ENCODE data around the gene POT1. TPM values are rescaled to one million over a fixed set of nuclear protein-coding genes. Genes with fewer than 3 reads are reported as not detected.
A peak's percentile ranks its signal among the peaks of the same experiment; 100 is the strongest.

POT1 gene
- total and polyA plus RNA-seq, 7 experiments from 2014 or later = 13.1 to 33.8 (median 26.9) TPM

DNA sequence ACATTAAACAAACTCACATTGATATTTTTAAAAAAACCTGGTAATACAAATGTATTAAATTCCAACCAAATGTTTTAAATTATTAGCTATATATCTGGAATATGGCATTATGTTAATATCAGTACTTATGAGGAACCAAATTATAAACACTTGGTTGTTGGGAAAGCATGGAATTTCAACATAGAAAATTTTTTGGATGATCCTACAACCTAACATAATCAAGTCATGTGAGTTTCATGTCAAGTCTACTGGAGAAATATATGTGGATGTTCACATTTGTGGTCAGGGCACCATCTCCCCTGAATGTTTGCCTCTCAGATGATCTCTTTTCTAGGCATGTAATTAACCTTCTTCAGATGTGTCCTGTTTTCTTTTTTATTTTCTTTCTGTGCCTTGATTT is 5.2 kb upstream of the POT1 start:
- ATAC-seq = no peak
- Histone ChIP-seq H3K9me3 (ENCODE audit: control insufficient read depth in 2 of 3, low read length in 3 of 3) (no peaks in the 10 kb centered on the region), H3K36me3 (ENCODE audit: control insufficient read depth in 2 of 3, insufficient read depth in 3 of 3, low read length in 3 of 3) (no peaks in the 10 kb centered on the region), H3K4me1 (ENCODE audit: control insufficient read depth in 2 of 2, insufficient read depth in 2 of 2, low read length in 2 of 2) (no peaks in the 10 kb centered on the region), H3K4me3 (ENCODE audit: low read length) (no peak overlapping the region), H3K27me3 (ENCODE audit: control insufficient read depth in 2 of 2, insufficient read depth in 2 of 2, low read length in 2 of 2) (no peaks in the 10 kb centered on the region), H3K27ac (ENCODE audit: low read depth, low read length) (no peak overlapping the region)
- Mint-ChIP-seq H3K27ac (peak overlapping the region in 1 of 9 donors; percentile 9), H3K27me3 (peaks cover 0 to 7% (median 0%) of the 10 kb centered on the region in 5 donors), H3K4me3 (no peak overlapping the region), H3K4me1 (peaks cover 0 to 8% (median 4%) of the 10 kb centered on the region in 7 donors), H3K36me3 (no peaks in the 10 kb centered on the region), H3K9me3 (no peaks in the 10 kb centered on the region)
- POLR2A ChIA-PET = no interaction called here
- DNase-seq = no peak
- intact Hi-C loops (cut with micrococcal nuclease) = loop anchor here in 1 of 2 donors (10.0 kb wide), 1 partner anchor 1400 kb away; the partner anchor contains the start of gene IQUB
- CTCF ChIA-PET = no interaction called here

DNA sequence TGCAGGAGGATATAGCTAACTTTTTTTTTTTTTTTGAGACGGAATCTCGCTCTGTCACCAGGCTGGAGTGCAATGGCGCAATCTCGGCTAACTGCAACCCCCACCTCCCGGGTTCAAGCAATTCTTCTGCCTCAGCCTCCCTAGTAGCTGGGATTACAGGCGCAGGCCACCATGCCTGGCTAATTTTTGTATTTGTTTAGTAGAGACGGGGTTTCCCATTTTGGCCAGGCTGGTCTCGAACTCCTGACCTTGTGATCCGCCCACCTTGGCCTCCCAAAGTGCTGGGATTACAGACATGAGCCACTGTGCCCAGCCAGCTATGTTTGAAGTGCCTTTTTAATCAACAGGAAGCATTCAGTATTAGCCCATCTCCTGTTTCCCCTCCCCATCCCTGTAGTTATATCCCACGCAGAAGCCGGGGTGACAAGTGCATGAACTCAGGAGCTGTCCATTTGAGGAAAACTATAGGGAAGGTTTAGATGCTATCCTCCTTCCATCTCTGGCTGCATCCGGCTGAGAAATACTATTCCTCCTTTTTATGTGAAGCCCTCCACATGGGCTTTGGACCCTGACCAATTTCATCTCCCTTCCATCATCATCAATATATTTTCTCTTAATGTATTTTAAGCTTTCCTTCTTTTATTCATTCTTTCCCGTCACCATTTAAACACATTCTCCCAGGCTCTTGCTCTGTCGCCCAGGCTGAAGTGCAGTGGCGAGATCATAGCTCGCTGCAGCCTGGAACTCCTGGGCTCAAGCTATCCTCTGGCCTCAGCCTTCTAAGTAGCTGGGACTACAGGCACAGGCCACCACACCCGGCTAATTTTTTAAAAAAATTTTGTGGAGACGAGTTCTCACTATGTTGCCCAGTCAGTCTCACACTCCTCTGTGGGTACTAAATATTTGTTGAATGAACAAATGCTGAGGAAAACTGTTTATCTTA is 1.3 kb upstream of the POT1 start:
- DNase-seq = no peak
- Mint-ChIP-seq H3K4me1 (peaks cover 19 to 45% (median 38%) of the 10 kb centered on the region in 7 donors), H3K27ac (peak overlapping the region in 8 of 9 donors; percentile 8 to 86 (median 53)), H3K36me3 (peaks cover 0 to 20% (median 15%) of the 10 kb centered on the region in 5 donors), H3K27me3 (peaks cover 0 to 10% (median 0%) of the 10 kb centered on the region in 5 donors), H3K4me3 (peak overlapping the region in 6 of 10 donors; percentile 25 to 93 (median 52)), H3K9me3 (no peaks in the 10 kb centered on the region)
- CTCF ChIA-PET = no interaction called here
- no peaks in the 10 kb centered on the region for H3K9me3 ChIP-seq (ENCODE audit: control insufficient read depth in 2 of 3, low read length in 3 of 3)
- ATAC-seq = no peak
- H3K27ac ChIP-seq (ENCODE audit: low read depth, low read length) = no peak overlapping the region
- intact Hi-C loops (cut with micrococcal nuclease) = loop anchor here in 1 of 2 donors (10.0 kb wide), 1 partner anchor 1396 kb away; the partner anchor contains the start of gene IQUB
- H3K4me1 ChIP-seq (ENCODE audit: control insufficient read depth in 2 of 2, insufficient read depth in 2 of 2, low read length in 2 of 2) = peaks cover 9 to 10% of the 10 kb centered on the region in 2 donors
- H3K27me3 ChIP-seq (ENCODE audit: control insufficient read depth in 2 of 2, insufficient read depth in 2 of 2, low read length in 2 of 2) = no peaks in the 10 kb centered on the region
- H3K4me3 ChIP-seq (ENCODE audit: low read length) = no peak overlapping the region
- no peaks in the 10 kb centered on the region for H3K36me3 ChIP-seq (ENCODE audit: control insufficient read depth in 2 of 3, insufficient read depth in 3 of 3, low read length in 3 of 3)
- POLR2A ChIA-PET = no interaction called here

- no peak for DNase-seq
- H3K36me3 Mint-ChIP-seq = peaks cover 0 to 26% (median 19%) of the 10 kb centered on the region in 5 donors
- peaks cover 24 to 52% (median 46%) of the 10 kb centered on the region in 7 donors for H3K4me1 Mint-ChIP-seq
- intact Hi-C loops (cut with micrococcal nuclease) = loop anchor here in 1 of 2 donors (10.0 kb wide), 1 partner anchor 1395 kb away; the partner anchor contains the start of gene IQUB
- H3K4me3 Mint-ChIP-seq = peak overlapping the region; percentile 92 to 99 (median 94)
- CTCF ChIA-PET = no interaction called here
- Histone ChIP-seq H3K4me3 (ENCODE audit: low read length) (peak overlapping the region; percentile 68), H3K9me3 (ENCODE audit: control insufficient read depth in 2 of 3, low read length in 3 of 3) (no peaks in the 10 kb centered on the region), H3K36me3 (ENCODE audit: control insufficient read depth in 2 of 3, insufficient read depth in 3 of 3, low read length in 3 of 3) (no peaks in the 10 kb centered on the region), H3K27me3 (ENCODE audit: control insufficient read depth in 2 of 2, insufficient read depth in 2 of 2, low read length in 2 of 2) (no peaks in the 10 kb centered on the region), H3K4me1 (ENCODE audit: control insufficient read depth in 2 of 2, insufficient read depth in 2 of 2, low read length in 2 of 2) (peaks cover 9 to 10% of the 10 kb centered on the region in 2 donors), H3K27ac (ENCODE audit: low read depth, low read length) (peak overlapping the region; percentile 83)
- ATAC-seq = no peak
- POLR2A ChIA-PET = interaction anchor here (0.9 to 1.3 kb wide), 2 partner anchors 9 to 10 kb away, joined by 3 read pairs; no protein-coding TSS in a partner anchor
- H3K9me3 Mint-ChIP-seq = no peaks in the 10 kb centered on the region
- peaks cover 0 to 10% (median 0%) of the 10 kb centered on the region in 5 donors for H3K27me3 Mint-ChIP-seq
- H3K27ac Mint-ChIP-seq = peak overlapping the region; percentile 92 to 98 (median 98)
Observed at GRCh38 chr7:124930173-124930623, 573 bp upstream of the POT1 start.

- H3K27me3 Mint-ChIP-seq = peaks cover 0 to 3% (median 0%) of the 10 kb centered on the region in 5 donors
- POLR2A ChIA-PET = no interaction called here
- no peaks in the 10 kb centered on the region for H3K9me3 Mint-ChIP-seq
- H3K27me3 ChIP-seq (ENCODE audit: control insufficient read depth in 2 of 2, insufficient read depth in 2 of 2, low read length in 2 of 2) = no peaks in the 10 kb centered on the region
- peaks cover 8 to 58% (median 30%) of the 10 kb centered on the region in 5 donors for H3K36me3 Mint-ChIP-seq
- no peak overlapping the region for H3K27ac ChIP-seq (ENCODE audit: low read depth, low read length)
- no peak for DNase-seq
- no peak overlapping the region for H3K27ac Mint-ChIP-seq
- peak overlapping the region in 3 of 10 donors; percentile 10 to 39 (median 10) for H3K4me3 Mint-ChIP-seq
- peaks cover 9 to 10% of the 10 kb centered on the region in 2 donors for H3K4me1 ChIP-seq (ENCODE audit: control insufficient read depth in 2 of 2, insufficient read depth in 2 of 2, low read length in 2 of 2)
- H3K9me3 ChIP-seq (ENCODE audit: control insufficient read depth in 2 of 3, low read length in 3 of 3) = no peaks in the 10 kb centered on the region
- intact Hi-C loops (cut with micrococcal nuclease) = loop anchor here in 1 of 2 donors (5.0 kb wide), 1 partner anchor 1178 kb away; the partner anchor contains the start of gene WASL
- H3K36me3 ChIP-seq (ENCODE audit: control insufficient read depth in 2 of 3, insufficient read depth in 3 of 3, low read length in 3 of 3) = no peaks in the 10 kb centered on the region
- ATAC-seq = no peak
- H3K4me3 ChIP-seq (ENCODE audit: low read length) = no peak overlapping the region
- peaks cover 48 to 88% (median 80%) of the 10 kb centered on the region in 7 donors for H3K4me1 Mint-ChIP-seq
- CTCF ChIA-PET = no interaction called here
Observed at GRCh38 chr7:124924906-124925305, 4.7 kb downstream of the POT1 start.

- Histone ChIP-seq H3K27ac (ENCODE audit: low read depth, low read length) (no peak overlapping the region), H3K36me3 (ENCODE audit: control insufficient read depth in 2 of 3, insufficient read depth in 3 of 3, low read length in 3 of 3) (no peaks in the 10 kb centered on the region), H3K4me1 (ENCODE audit: control insufficient read depth in 2 of 2, insufficient read depth in 2 of 2, low read length in 2 of 2) (no peaks in the 10 kb centered on the region), H3K9me3 (ENCODE audit: control insufficient read depth in 2 of 3, low read length in 3 of 3) (no peaks in the 10 kb centered on the region), H3K27me3 (ENCODE audit: control insufficient read depth in 2 of 2, insufficient read depth in 2 of 2, low read length in 2 of 2) (no peaks in the 10 kb centered on the region), H3K4me3 (ENCODE audit: low read length) (no peak overlapping the region)
- Mint-ChIP-seq H3K4me1 (peaks cover 29 to 79% (median 64%) of the 10 kb centered on the region in 7 donors), H3K9me3 (no peaks in the 10 kb centered on the region), H3K27me3 (no peaks in the 10 kb centered on the region), H3K27ac (no peak overlapping the region), H3K4me3 (peak overlapping the region in 2 of 10 donors; percentile 7 to 32), H3K36me3 (peaks cover 8 to 62% (median 27%) of the 10 kb centered on the region in 5 donors)
- DNase-seq (no peak), ATAC-seq (no peak)
- CTCF ChIA-PET = no interaction called here
- intact Hi-C loops (cut with micrococcal nuclease) = no loop called here
- POLR2A ChIA-PET = no interaction called here
Observed at GRCh38 chr7:124922200-124922599, 7.4 kb downstream of the POT1 start.

GRCh38 chr7:124919841-124920240 is 9.8 kb downstream of the POT1 start:
- intact Hi-C loops (cut with micrococcal nuclease) = no loop called here
- Mint-ChIP-seq H3K27me3 (no peaks in the 10 kb centered on the region), H3K27ac (no peak overlapping the region), H3K36me3 (peaks cover 8 to 56% (median 20%) of the 10 kb centered on the region in 5 donors), H3K4me3 (no peak overlapping the region), H3K4me1 (peaks cover 23 to 65% (median 50%) of the 10 kb centered on the region in 7 donors), H3K9me3 (no peaks in the 10 kb centered on the region)
- ChIA-PET POLR2A (no interaction called here), CTCF (no interaction called here)
- ATAC-seq (no peak), DNase-seq (no peak)
- Histone ChIP-seq H3K36me3 (ENCODE audit: control insufficient read depth in 2 of 3, insufficient read depth in 3 of 3, low read length in 3 of 3) (no peaks in the 10 kb centered on the region), H3K27ac (ENCODE audit: low read depth, low read length) (no peak overlapping the region), H3K4me3 (ENCODE audit: low read length) (no peak overlapping the region), H3K27me3 (ENCODE audit: control insufficient read depth in 2 of 2, insufficient read depth in 2 of 2, low read length in 2 of 2) (no peaks in the 10 kb centered on the region), H3K9me3 (ENCODE audit: control insufficient read depth in 2 of 3, low read length in 3 of 3) (no peaks in the 10 kb centered on the region), H3K4me1 (ENCODE audit: control insufficient read depth in 2 of 2, insufficient read depth in 2 of 2, low read length in 2 of 2) (no peaks in the 10 kb centered on the region)
